Heart left ventricle (tissue), 16 donors: ENCODE results near the gene HTRA3. TPM values are rescaled to one million over a fixed set of nuclear protein-coding genes. Genes with fewer than 3 reads are reported as not detected.
A peak's percentile ranks its signal among the peaks of the same experiment; 100 is the strongest.

Experiments used
- ATAC-seq, 4 donors: fragments of 200-7000 bp; cut with Tn5 transposase; one replicate each; pipeline ENCODE4 v1.9.1; 2020 to 2022; ENCODE audit warnings: moderate library complexity in 4 of 4, mild to moderate bottlenecking in 3 of 4, moderate number of reproducible peaks in 1 of 4
- DNase-seq, 5 donors: peaks; one replicate each; pipeline ENCODE4 v3.0.0-alpha.2; 2020
- H3K27ac ChIP-seq, 12 donors: fragments of 200-600 bp; sonication (generic) in 4 of 12; one replicate each; pipeline versions ENCODE4 v1.5.0 to v1.8.0; 2016 to 2022; ENCODE audit warnings: mild to moderate bottlenecking in 2 of 12
- H3K27me3 ChIP-seq, 9 donors: fragments of 200-600 bp; sonication (generic) in 2 of 9; one replicate each; pipeline versions ENCODE4 v1.5.1 to v1.8.0; 2016 to 2022; ENCODE audit warnings: mild to moderate bottlenecking in 3 of 9
- H3K36me3 ChIP-seq, 9 donors: fragments of 200-600 bp; sonication (generic) in 2 of 9; one replicate each; pipeline versions ENCODE4 v1.5.0 to v1.8.0; 2018 to 2022; ENCODE audit warnings: mild to moderate bottlenecking in 2 of 9
- H3K4me1 ChIP-seq, 12 donors: fragments of 200-600 bp; sonication (generic) in 4 of 12; one replicate each; pipeline versions ENCODE4 v1.5.0 to v1.8.0; 2016 to 2022; ENCODE audit warnings: mild to moderate bottlenecking in 3 of 12
- H3K4me3 ChIP-seq, 12 donors: fragments of 200-600 bp; sonication (generic) in 4 of 12; one replicate each; pipeline versions ENCODE4 v1.5.0 to v1.8.0; 2017 to 2022; ENCODE audit warnings: mild to moderate bottlenecking in 9 of 12, moderate library complexity in 4 of 12
- H3K9me3 ChIP-seq, 12 donors: fragments of 200-600 bp; sonication (generic) in 4 of 12; one replicate each; pipeline versions ENCODE4 v1.5.0 to v1.8.0; 2016 to 2022; ENCODE audit warnings: mild to moderate bottlenecking in 1 of 12
- POLR2A ChIP-seq, 2 donors: fragments of 450-650 bp; IDR thresholded peaks; one replicate each; pipeline ENCODE4 v1.6.1; 2017; ENCODE audit warnings: antibody characterized with exemption in 2 of 2, mild to moderate bottlenecking in 2 of 2, moderate library complexity in 2 of 2
- WGBS, 4 donors: extraction: QIAGEN DNeasy Blood & Tissue Kit in 2 of 4; methylation state at CpG; one replicate each; pipeline versions ENCODE4 v1.1.5 to v1.1.7; 2013 to 2018; 5-methylcytosine and 5-hydroxymethylcytosine counted together
- intact Hi-C, 10 donors: fragments of 100-400 bp; cut with DNase I; formaldehyde crosslinking; loops; one replicate each; pipeline versions ENCODE4 v1.11.1 to v1.14.2; 2022
- polyA plus RNA-seq, 2 donors: library from polyadenylated mRNA; stranded (reverse); fragments of 200-250 nt; gene quantifications; one replicate each; pipeline ENCODE4 v1.2.3, GENCODE V29; 2013
- total RNA-seq, 9 donors: library from RNA; depleted of rRNA in 2 of 9; stranded (reverse); fragments of >200 nt in 2 of 9; fragmentation: NEBNext Ultra II Directional in 3 of 9; extraction: Animal tissue kit (Norgen Biotek cat#: 25700) in 3 of 9; gene quantifications; one replicate each; pipeline versions ENCODE4 v1.1.0 to v1.2.4, GENCODE V29; 2016 to 2023
- TF ChIP-seq, protein P1 (sequence below), 12 donors: fragments of 200-600 bp; sonication (generic) in 4 of 12; IDR thresholded peaks; one replicate each; pipeline versions ENCODE4 v1.5.0 to v1.8.0; 2018 to 2022; ENCODE audit warnings: antibody characterized with exemption in 12 of 12, mild to moderate bottlenecking in 5 of 12
- donor health status: ischemic (EF 13 %, LVEDD 7.1; RV severe dilation, severe dysfunction).
- donor health status: healthy with polysubstance abuse.
- donor health status: DM: no; HTN: yes; CAD: no.
- donor health status: DM: no; HTN: no; CAD: no.
- donor health status: ischemic (EF 25% LVEDD 6.9; RV normal size, moderate dysfunction).
- donor health status: ischemic (EF 25% LVEDD 5.7; RV mildly dilated, moderate dysfunction).
- donor health status: healthy.
- donor health status: DM: yes; HTN: yes; CAD: no.
- donor health status: ischemic (EF 35%, LVEDD 5.7; RV mildly dilated, moderate dysfunction).
- donor health status: nonischemic (EF 11% LVEDD 7.7; RV severe dilation, severe dysfunction).
- donor health status: DM: yes; HTN: yes; CAD: no.
- donor health status: PGD.
- donor health status: ischemic (EF 29% LVEDD 5.4; RV normal size, mild dysfunction).
- donor health status: nonischemic (EF 23%, LVEDD 6.1; RV moderate dilation, normal function).

The HTRA3 gene
- total and polyA plus RNA-seq, 11 donors, result 26.8 to 84.6 (median 50.1) TPM

DNA sequence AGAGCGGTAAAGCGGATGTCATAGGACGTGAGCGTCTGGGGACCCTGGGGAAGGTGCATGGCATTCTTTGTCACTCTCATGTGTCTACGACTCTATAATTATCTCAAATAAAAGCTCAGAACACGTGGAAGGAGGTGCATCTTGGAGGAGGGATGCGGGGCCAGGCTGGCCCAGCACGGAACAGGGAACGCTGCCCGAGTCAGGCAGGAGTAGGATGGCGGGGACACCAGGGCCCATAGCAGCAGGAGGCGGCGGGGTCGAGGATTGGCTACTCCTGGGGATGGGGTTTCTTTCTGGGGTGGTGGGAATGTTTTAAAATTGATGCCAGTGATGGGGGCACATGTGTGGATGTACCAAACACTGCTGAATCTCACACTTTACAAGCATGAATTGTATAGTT lies 5.4 kb upstream of the HTRA3 start:
- Histone ChIP-seq H3K9me3 (no peaks in the 10 kb centered on the region), H3K4me1 (peaks cover 3 to 31% (median 16%) of the 10 kb centered on the region in 12 donors), H3K27me3 (no peaks in the 10 kb centered on the region), H3K36me3 (no peaks in the 10 kb centered on the region), H3K4me3 (no peak overlapping the region), H3K27ac (no peak overlapping the region)
- DNase-seq (peak in 1 of 5 donors; percentile 57), ATAC-seq (no peak)
- WGBS, 4 donors, result 84 to 88% (median 85%) methylated on average over 14 of the region's 14 CpGs
- TF ChIP-seq, protein P1, sequence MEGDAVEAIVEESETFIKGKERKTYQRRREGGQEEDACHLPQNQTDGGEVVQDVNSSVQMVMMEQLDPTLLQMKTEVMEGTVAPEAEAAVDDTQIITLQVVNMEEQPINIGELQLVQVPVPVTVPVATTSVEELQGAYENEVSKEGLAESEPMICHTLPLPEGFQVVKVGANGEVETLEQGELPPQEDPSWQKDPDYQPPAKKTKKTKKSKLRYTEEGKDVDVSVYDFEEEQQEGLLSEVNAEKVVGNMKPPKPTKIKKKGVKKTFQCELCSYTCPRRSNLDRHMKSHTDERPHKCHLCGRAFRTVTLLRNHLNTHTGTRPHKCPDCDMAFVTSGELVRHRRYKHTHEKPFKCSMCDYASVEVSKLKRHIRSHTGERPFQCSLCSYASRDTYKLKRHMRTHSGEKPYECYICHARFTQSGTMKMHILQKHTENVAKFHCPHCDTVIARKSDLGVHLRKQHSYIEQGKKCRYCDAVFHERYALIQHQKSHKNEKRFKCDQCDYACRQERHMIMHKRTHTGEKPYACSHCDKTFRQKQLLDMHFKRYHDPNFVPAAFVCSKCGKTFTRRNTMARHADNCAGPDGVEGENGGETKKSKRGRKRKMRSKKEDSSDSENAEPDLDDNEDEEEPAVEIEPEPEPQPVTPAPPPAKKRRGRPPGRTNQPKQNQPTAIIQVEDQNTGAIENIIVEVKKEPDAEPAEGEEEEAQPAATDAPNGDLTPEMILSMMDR (IDR thresholded peaks at IDR 0.05), result no peak
- no peak for TF ChIP-seq POLR2A (IDR thresholded peaks at IDR 0.05)
- intact Hi-C loops, result loop anchor here in 1 of 10 donors (5.0 kb wide), 1 partner anchor 138 kb away; no protein-coding TSS in a partner anchor

DNA sequence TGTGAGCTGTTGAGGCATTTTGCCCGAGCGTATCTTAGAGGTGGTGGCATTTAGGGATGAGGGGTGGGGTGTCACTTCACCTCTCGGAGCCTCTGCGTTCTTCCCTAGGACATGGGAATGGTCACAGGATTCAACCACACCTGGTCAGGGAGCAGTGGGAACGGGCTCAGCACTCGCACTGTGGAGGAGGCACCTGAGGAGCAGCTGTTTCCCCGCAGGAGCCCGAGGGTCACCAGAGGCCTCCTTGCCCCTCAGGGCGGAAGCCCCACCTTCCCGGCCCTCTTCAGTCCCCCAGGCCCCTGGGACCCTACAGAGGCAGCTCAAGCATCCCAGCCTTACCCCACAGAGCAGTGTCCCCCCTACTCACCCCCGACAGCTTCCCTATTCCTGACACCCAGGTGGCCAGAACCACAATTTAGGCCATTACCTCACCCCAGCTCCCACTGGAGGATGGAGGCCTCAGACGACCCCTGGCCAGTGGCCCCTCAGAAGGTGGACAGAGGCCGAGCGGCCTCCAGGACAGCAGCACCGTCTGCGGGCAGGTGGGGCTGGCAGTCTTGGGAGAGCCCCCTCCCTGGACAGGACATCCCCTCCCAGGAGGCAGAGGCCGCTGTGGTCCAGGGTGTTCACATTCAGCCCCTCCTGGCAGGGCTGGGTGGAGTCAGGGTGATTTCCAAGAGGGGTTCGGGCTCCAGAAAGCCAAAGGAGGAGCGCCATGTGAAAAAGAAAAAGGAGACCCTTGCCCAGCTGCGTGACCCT lies 4.2 kb upstream of the HTRA3 start:
- H3K27me3 ChIP-seq, result no peaks in the 10 kb centered on the region
- H3K36me3 ChIP-seq, result no peaks in the 10 kb centered on the region
- DNase-seq (peak in 1 of 5 donors; percentile 44), ATAC-seq (no peak)
- no peak overlapping the region for H3K27ac ChIP-seq
- intact Hi-C loops, result loop anchor here in 1 of 10 donors (5.0 kb wide), 1 partner anchor 137 kb away; no protein-coding TSS in a partner anchor
- no peak overlapping the region for H3K4me3 ChIP-seq
- H3K4me1 ChIP-seq, result peaks cover 3 to 39% (median 24%) of the 10 kb centered on the region in 12 donors
- WGBS, 4 donors, result 80 to 90% (median 85%) methylated on average over 8 to 20 of the region's 20 CpGs
- TF ChIP-seq, protein P1 (IDR thresholded peaks at IDR 0.05), result no peak
- no peak for TF ChIP-seq POLR2A (IDR thresholded peaks at IDR 0.05)
- H3K9me3 ChIP-seq, result no peaks in the 10 kb centered on the region

DNA sequence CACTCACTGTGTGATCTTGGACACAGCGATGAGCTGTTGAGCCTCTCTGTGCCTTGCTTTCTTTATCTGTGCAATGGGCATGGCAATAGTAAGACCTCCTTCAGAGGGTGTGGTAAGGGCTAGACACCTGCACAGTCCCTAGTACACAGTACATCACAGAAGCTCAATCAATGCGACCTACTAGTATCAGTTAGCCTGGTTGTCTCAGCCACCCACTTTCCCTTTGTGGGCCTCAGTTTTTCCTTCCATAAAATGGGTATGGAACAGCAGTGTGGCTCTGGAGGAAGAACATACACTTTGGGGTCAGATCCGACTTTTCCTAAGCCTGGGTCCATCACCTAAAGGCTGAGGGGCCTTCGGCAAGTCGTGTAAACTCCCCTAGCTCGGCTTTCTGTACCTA lies 3.5 kb upstream of the HTRA3 start:
- H3K4me1 ChIP-seq, result peaks cover 3 to 45% (median 27%) of the 10 kb centered on the region in 12 donors
- no peaks in the 10 kb centered on the region for H3K27me3 ChIP-seq
- TF ChIP-seq, protein P1 (IDR thresholded peaks at IDR 0.05), result no peak
- TF ChIP-seq POLR2A (IDR thresholded peaks at IDR 0.05), result no peak
- intact Hi-C loops, result loop anchor here in 5 of 10 donors (2.0 to 5.0 kb wide), 4 partner anchors 19 to 139 kb away; no protein-coding TSS in a partner anchor
- H3K27ac ChIP-seq, result peak overlapping the region in 1 of 12 donors; percentile 54
- DNase-seq (no peak), ATAC-seq (no peak)
- no peak overlapping the region for H3K4me3 ChIP-seq
- H3K9me3 ChIP-seq, result no peaks in the 10 kb centered on the region
- H3K36me3 ChIP-seq, result no peaks in the 10 kb centered on the region
- 96 to 98% (median 96%) methylated on average over 6 of the region's 6 CpGs for WGBS, 4 donors

DNA sequence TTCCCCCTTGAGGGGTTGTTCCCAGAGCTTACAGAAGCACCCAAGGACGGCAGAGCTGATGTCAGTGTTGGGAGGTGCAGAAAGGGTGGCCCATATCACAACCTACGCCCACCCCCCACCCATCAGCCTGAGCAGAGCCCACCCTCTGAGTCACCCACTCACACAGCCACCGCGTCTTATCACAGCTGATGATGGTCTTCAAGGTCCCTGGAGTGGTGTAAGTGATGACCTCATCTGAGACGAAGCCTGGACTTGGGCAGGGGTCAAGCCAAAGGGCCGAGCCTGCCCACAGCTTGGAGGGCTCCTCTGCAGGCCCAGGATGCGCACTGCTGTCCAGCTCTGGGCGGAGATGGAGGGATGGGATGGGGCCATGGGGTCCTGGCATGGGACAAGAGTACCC lies 3.0 kb upstream of the HTRA3 start:
- no peak for TF ChIP-seq POLR2A (IDR thresholded peaks at IDR 0.05)
- TF ChIP-seq, protein P1 (IDR thresholded peaks at IDR 0.05), result no peak
- ATAC-seq, result no peak
- Histone ChIP-seq H3K4me1 (peaks cover 3 to 47% (median 28%) of the 10 kb centered on the region in 12 donors), H3K36me3 (no peaks in the 10 kb centered on the region), H3K4me3 (no peak overlapping the region), H3K9me3 (no peaks in the 10 kb centered on the region), H3K27me3 (no peaks in the 10 kb centered on the region), H3K27ac (peak overlapping the region in 6 of 12 donors; percentile 2 to 57 (median 42))
- WGBS, 4 donors, result 72 to 78% (median 74%) methylated on average over 5 to 8 of the region's 8 CpGs
- DNase-seq, result peak in 1 of 5 donors; percentile 60
- intact Hi-C loops, result loop anchor here in 5 of 10 donors (2.0 to 5.0 kb wide), 4 partner anchors 20 to 138 kb away; no protein-coding TSS in a partner anchor
